GM12878 (cell line): ENCODE results near the gene DNAJA1. TPM values are rescaled to one million over a fixed set of nuclear protein-coding genes. Genes with fewer than 3 reads are reported as not detected.

ENCODE experiments used
- CEBPB ChIP-seq, 2 experiments: fragments of 150-350 bp in 1 of 2; IDR thresholded peaks; 2 replicates each; pipeline ENCODE4 v1.6.1; 2012 to 2014; ENCODE audit warnings: low read depth in 2 of 2, low read length in 2 of 2, borderline replicate concordance in 1 of 2, inconsistent platforms in 1 of 2
- CREM ChIP-seq: IDR thresholded peaks from 2 replicates; pipeline ENCODE4 v1.6.1; 2014; ENCODE audit warnings: antibody characterized with exemption, low read depth
- ESRRA ChIP-seq: IDR thresholded peaks from 2 replicates; pipeline ENCODE4 v1.6.1; 2012; ENCODE audit warnings: mild to moderate bottlenecking, low read length, improper control_type of control experiment
- ETV6 ChIP-seq, 2 experiments: fragments of 450-650 bp in 1 of 2; IDR thresholded peaks in 1 of 2; conservative IDR thresholded peaks in 1 of 2; 2 replicates each; pipeline ENCODE4 v1.6.1; 2014; ENCODE audit warnings: antibody characterized with exemption in 1 of 2, borderline replicate concordance in 1 of 2, low read depth in 1 of 2, mild to moderate bottlenecking in 1 of 2, moderate library complexity in 1 of 2
- FOS ChIP-seq: IDR thresholded peaks from 3 replicates; pipeline ENCODE4 v1.6.1; 2011; ENCODE audit warnings: borderline replicate concordance; ENCODE audit not compliant: insufficient read length; ENCODE audit errors: extremely low read depth
- IRF4 ChIP-seq: IDR thresholded peaks from 2 replicates; pipeline ENCODE4 v1.6.1; 2011; ENCODE audit warnings: low read depth, low read length
- MTA2 ChIP-seq: fragments of 450-650 bp; IDR thresholded peaks from 2 replicates; pipeline ENCODE4 v1.6.1; 2016; ENCODE audit warnings: low read depth, mild to moderate bottlenecking, moderate library complexity
- NR2C1 ChIP-seq: fragments of 450-650 bp; IDR thresholded peaks from 2 replicates; pipeline ENCODE4 v1.6.1; 2017; ENCODE audit warnings: antibody characterized with exemption, mild to moderate bottlenecking, moderate library complexity
- PAX8 ChIP-seq: fragments of 450-650 bp; IDR thresholded peaks from 2 replicates; pipeline ENCODE4 v1.6.1; 2017; ENCODE audit warnings: mild to moderate bottlenecking, moderate library complexity
- PML ChIP-seq: IDR thresholded peaks from 2 replicates; pipeline ENCODE4 v1.6.1; 2012; ENCODE audit warnings: low read length, inconsistent platforms
- POU2F2 ChIP-seq: IDR thresholded peaks from 3 replicates; pipeline ENCODE4 v1.6.1; 2011; ENCODE audit warnings: low read depth, mild to moderate bottlenecking, low read length, borderline replicate concordance
- RB1 ChIP-seq: fragments of 450-650 bp; formaldehyde crosslinking; IDR thresholded peaks from 2 replicates; pipeline ENCODE4 v1.6.1; 2017; ENCODE audit warnings: mild to moderate bottlenecking, borderline replicate concordance
- SPI1 ChIP-seq: IDR thresholded peaks from 2 replicates; pipeline ENCODE4 v1.6.1; 2011; ENCODE audit warnings: low read depth, mild to moderate bottlenecking, low read length, moderate library complexity, borderline replicate concordance; ENCODE audit not compliant: insufficient read depth
- polyA plus RNA-seq, 11 experiments: library from polyadenylated mRNA; depleted of rRNA in 4 of 11; unstranded in 6 of 11; stranded (reverse) in 5 of 11; fragments of >200 nt; fragmentation: Nextera tagmentation in 4 of 11; fragmentation: Illumina TruSeq in 1 of 11; extraction: Ambion mirVana in 4 of 11; extraction: Trizol in 1 of 11; gene quantifications; 1 replicate in 1 of 11; 2 replicates in 10 of 11; pipeline versions ENCODE4 v1.2.1 to v1.2.3, GENCODE V29; 2011 to 2016; ENCODE audit warnings: inconsistent platforms in 2 of 11, missing spikeins in 2 of 11, low read depth in 1 of 11
- total RNA-seq, 4 experiments: library from RNA; depleted of rRNA in 3 of 4; stranded (reverse); fragments of >200 nt in 3 of 4; fragmentation: Illumina TruSeq in 1 of 4; extraction: Trizol in 1 of 4; gene quantifications; 2 replicates each; pipeline versions ENCODE4 v1.2.1 to v1.2.3, GENCODE V29; 2013 to 2021
- TF ChIP-seq, protein P1 (sequence below): fragments of 450-650 bp; IDR thresholded peaks from 2 replicates; pipeline ENCODE4 v1.6.1; 2017; ENCODE audit warnings: antibody characterized with exemption, mild to moderate bottlenecking, moderate library complexity
- TF ChIP-seq, protein P2 (sequence below): IDR thresholded peaks from 2 replicates; pipeline ENCODE4 v1.6.1; 2012; ENCODE audit warnings: low read depth, low read length, improper control_type of control experiment
- TF ChIP-seq, protein P3 (sequence below): fragments of 450-650 bp; IDR thresholded peaks from 2 replicates; pipeline ENCODE4 v1.6.1; 2017; ENCODE audit warnings: low read depth, mild to moderate bottlenecking, moderate library complexity
- TF ChIP-seq, protein P4 (sequence below): IDR thresholded peaks from 2 replicates; pipeline ENCODE4 v1.6.1; 2012; ENCODE audit warnings: low read depth, low read length, improper control_type of control experiment
- TF ChIP-seq, protein P5 (sequence below): IDR thresholded peaks from 2 replicates; pipeline ENCODE4 v1.6.1; 2011; ENCODE audit warnings: borderline replicate concordance, low read depth, mild to moderate bottlenecking, moderate library complexity, low read length; ENCODE audit not compliant: insufficient read depth, poor library complexity, severe bottlenecking
- TF ChIP-seq, protein P6 (sequence below): IDR thresholded peaks from 2 replicates; pipeline ENCODE4 v1.6.1; 2012; ENCODE audit warnings: low read length, inconsistent platforms

Gene DNAJA1
- total and polyA plus RNA-seq, 10 of the 15 experiments (the other 5 are each of a cell fraction or from before 2014, with no cell fraction given): 69.7 to 206 (median 146) TPM

DNA sequence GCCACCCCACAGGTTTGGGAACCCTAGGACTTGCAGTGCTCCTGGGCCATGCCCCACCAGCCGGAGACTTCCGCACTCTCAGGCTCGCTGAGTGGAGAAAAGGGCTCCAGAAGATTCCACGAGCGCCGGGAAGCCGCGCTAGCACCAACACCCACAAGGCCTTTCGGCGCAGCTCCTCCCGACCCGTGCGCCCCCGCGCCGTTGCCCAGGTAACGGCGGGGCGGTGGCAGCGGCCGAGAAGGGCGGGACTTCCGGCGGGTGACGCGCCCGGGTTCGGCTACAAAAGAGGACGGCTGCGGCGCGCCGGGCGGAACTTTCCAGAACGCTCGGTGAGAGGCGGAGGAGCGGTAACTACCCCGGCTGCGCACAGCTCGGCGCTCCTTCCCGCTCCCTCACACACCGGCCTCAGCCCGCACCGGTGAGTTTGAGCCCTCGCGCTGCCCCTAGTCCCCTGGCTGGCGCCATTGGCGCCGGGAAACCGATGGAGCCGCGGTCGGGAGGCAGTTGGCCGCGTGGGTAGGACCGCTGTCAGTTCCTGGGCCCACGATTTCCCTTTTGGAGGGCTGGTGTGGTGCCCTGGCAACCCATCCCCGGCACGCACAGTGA lies at the start of gene DNAJA1 (continued):
- TF ChIP-seq PAX8 (no peak), SPI1 (no peak), CEBPB (IDR thresholded peaks at IDR 0.05; ENCODE audit: borderline replicate concordance in 1 of 2, low read depth in 2 of 2, low read length in 2 of 2) (no peak), IRF4 (no peak), ETV6 (conservative IDR thresholded peaks at IDR 0.05 in 1 of 2, IDR thresholded peaks at IDR 0.05 in 1 of 2; ENCODE audit: borderline replicate concordance in 1 of 2, low read depth in 1 of 2) (no peak), POU2F2 (peak; percentile 93), ESRRA (no peak), MTA2 (0 out of 2 replicates have a peak, but pooled peaks have one; percentile 10), PML (peak; percentile 99), CREM (peak; percentile 87), NR2C1 (no peak), RB1 (peak; percentile 92), FOS (no peak)
- TF ChIP-seq, protein P1, sequence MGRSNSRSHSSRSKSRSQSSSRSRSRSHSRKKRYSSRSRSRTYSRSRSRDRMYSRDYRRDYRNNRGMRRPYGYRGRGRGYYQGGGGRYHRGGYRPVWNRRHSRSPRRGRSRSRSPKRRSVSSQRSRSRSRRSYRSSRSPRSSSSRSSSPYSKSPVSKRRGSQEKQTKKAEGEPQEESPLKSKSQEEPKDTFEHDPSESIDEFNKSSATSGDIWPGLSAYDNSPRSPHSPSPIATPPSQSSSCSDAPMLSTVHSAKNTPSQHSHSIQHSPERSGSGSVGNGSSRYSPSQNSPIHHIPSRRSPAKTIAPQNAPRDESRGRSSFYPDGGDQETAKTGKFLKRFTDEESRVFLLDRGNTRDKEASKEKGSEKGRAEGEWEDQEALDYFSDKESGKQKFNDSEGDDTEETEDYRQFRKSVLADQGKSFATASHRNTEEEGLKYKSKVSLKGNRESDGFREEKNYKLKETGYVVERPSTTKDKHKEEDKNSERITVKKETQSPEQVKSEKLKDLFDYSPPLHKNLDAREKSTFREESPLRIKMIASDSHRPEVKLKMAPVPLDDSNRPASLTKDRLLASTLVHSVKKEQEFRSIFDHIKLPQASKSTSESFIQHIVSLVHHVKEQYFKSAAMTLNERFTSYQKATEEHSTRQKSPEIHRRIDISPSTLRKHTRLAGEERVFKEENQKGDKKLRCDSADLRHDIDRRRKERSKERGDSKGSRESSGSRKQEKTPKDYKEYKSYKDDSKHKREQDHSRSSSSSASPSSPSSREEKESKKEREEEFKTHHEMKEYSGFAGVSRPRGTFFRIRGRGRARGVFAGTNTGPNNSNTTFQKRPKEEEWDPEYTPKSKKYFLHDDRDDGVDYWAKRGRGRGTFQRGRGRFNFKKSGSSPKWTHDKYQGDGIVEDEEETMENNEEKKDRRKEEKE: no peak
- TF ChIP-seq, protein P2, sequence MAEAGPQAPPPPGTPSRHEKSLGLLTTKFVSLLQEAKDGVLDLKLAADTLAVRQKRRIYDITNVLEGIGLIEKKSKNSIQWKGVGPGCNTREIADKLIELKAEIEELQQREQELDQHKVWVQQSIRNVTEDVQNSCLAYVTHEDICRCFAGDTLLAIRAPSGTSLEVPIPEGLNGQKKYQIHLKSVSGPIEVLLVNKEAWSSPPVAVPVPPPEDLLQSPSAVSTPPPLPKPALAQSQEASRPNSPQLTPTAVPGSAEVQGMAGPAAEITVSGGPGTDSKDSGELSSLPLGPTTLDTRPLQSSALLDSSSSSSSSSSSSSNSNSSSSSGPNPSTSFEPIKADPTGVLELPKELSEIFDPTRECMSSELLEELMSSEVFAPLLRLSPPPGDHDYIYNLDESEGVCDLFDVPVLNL: peak; percentile 59; the same call in 1 of the 2 replicates
- TF ChIP-seq, protein P3, sequence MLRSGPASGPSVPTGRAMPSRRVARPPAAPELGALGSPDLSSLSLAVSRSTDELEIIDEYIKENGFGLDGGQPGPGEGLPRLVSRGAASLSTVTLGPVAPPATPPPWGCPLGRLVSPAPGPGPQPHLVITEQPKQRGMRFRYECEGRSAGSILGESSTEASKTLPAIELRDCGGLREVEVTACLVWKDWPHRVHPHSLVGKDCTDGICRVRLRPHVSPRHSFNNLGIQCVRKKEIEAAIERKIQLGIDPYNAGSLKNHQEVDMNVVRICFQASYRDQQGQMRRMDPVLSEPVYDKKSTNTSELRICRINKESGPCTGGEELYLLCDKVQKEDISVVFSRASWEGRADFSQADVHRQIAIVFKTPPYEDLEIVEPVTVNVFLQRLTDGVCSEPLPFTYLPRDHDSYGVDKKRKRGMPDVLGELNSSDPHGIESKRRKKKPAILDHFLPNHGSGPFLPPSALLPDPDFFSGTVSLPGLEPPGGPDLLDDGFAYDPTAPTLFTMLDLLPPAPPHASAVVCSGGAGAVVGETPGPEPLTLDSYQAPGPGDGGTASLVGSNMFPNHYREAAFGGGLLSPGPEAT: 0 out of 2 replicates have a peak, but pooled peaks have one; percentile 52
- TF ChIP-seq, protein P4, sequence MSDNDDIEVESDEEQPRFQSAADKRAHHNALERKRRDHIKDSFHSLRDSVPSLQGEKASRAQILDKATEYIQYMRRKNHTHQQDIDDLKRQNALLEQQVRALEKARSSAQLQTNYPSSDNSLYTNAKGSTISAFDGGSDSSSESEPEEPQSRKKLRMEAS: no peak
- TF ChIP-seq, protein P5, sequence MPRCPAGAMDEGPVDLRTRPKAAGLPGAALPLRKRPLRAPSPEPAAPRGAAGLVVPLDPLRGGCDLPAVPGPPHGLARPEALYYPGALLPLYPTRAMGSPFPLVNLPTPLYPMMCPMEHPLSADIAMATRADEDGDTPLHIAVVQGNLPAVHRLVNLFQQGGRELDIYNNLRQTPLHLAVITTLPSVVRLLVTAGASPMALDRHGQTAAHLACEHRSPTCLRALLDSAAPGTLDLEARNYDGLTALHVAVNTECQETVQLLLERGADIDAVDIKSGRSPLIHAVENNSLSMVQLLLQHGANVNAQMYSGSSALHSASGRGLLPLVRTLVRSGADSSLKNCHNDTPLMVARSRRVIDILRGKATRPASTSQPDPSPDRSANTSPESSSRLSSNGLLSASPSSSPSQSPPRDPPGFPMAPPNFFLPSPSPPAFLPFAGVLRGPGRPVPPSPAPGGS: peak; percentile 28
- TF ChIP-seq, protein P6, sequence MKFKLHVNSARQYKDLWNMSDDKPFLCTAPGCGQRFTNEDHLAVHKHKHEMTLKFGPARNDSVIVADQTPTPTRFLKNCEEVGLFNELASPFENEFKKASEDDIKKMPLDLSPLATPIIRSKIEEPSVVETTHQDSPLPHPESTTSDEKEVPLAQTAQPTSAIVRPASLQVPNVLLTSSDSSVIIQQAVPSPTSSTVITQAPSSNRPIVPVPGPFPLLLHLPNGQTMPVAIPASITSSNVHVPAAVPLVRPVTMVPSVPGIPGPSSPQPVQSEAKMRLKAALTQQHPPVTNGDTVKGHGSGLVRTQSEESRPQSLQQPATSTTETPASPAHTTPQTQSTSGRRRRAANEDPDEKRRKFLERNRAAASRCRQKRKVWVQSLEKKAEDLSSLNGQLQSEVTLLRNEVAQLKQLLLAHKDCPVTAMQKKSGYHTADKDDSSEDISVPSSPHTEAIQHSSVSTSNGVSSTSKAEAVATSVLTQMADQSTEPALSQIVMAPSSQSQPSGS: no peak; the same call in 1 of the 2 replicates
